Measurements from ENCODE around the gene DGCR8.

The DGCR8 gene

DNA sequence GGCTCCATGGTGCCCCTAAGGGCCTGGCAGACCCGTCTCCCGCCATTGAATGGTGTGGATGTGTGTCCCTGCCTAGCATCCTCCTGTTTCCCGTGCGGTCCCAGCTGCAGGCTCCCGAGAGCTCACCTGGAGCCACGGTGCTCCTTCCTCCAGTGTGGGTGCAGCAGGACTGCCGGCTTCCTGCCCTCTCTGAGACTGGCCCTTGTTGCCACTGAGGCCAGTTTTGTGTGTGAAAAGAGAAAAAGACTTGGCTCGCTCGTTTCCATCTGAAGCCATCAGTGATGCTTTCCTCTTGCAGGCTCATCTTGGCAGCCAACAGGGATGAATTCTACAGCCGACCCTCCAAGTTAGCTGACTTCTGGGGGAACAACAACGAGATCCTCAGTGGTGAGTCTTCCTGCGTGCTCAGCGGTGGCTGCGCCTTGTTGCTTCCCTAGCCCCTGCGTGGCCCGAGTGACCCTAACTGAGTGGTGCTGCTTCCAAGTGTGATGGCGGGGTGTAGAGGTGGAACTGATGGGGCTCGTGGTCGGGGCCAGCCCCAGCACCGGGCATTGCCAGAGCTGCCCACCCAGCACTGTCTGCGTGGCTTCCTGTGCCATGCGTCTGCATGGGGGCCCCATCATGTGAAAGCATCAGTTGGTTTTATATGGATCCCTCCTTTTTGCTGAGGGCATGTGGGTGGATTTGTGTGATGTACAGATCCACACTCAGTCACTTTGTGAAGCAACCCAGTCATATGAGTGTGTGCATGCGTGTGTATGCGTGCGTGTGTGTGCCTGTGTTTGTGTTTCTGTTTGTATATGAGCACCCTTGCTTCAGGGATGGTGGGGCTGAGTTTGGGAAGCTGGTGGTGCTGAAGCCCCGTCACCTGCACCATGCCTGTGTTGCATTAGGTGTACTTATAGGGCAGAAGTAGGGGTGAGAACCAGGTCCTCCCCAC lies 36.7 kb upstream of the DGCR8 start:
- Mint-ChIP-seq H3K4me3 (no peak overlapping the region), H3K36me3 (ENCODE audit: low read depth) (peaks cover 20% of the 10 kb centered on the region), H3K9me3 (peaks cover 4% of the 10 kb centered on the region), H3K4me1 (peaks cover 6% of the 10 kb centered on the region), H3K27ac (no peak overlapping the region), H3K27me3 (no peaks in the 10 kb centered on the region)
- no peak for ATAC-seq
- DNase-seq: no peak

DNA sequence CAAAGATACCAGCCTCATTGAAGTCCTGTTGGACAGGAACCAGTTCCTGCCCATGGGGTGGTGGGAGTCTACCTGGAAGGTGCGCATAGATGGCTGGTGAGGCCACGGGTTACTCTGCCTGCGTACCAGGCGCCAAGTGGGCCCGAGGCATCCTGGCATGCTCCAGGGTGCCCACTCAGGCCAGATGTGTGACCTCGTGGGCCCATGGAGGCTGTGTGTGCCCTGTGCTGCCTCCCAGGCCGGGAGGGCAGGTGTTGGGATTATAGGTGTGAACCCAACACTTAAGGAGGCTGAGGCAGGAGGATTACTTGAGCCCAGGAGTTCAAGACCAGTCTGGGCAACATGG lies 36.1 kb upstream of the DGCR8 start:
- Mint-ChIP-seq H3K27me3 (no peaks in the 10 kb centered on the region), H3K9me3 (peaks cover 10% of the 10 kb centered on the region), H3K36me3 (ENCODE audit: low read depth) (peaks cover 26% of the 10 kb centered on the region), H3K4me3 (no peak overlapping the region), H3K4me1 (peaks cover 7% of the 10 kb centered on the region), H3K27ac (no peak overlapping the region)
- DNase-seq (no peak), ATAC-seq (no peak)

DNA sequence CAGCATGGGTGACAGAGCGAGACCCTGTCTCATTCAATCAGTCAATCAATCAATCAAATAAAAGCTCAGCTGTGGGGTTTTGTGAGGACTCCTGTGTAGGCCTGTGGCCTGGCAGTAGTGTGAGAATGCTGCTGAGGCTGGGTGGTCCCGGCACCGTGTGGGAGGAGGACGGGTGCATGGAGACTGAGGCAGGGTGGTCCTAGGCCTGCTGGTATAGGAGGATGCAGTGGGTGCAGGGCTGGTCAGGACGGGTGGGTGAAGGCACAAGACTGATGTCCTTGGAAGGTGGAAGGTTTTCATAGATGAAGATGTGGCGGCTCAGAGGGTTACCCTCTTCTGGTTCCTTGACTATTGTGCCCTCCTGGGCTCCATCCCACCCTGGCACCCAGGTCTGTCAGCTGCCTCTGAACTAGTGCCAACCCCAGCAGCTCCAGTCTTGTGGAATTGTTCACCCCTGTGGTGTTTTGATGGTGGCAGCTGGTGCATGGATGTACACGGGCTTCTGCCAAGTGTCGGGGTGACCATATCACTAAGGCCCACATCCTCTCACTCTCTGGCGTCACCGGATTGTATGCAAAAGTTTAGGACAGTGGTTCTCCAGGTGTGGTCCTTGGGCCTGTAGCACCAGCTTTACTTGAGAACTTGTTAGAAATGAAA lies 35.4 kb upstream of the DGCR8 start:
- Mint-ChIP-seq H3K27ac (no peak overlapping the region), H3K36me3 (ENCODE audit: low read depth) (peaks cover 30% of the 10 kb centered on the region)

DNA sequence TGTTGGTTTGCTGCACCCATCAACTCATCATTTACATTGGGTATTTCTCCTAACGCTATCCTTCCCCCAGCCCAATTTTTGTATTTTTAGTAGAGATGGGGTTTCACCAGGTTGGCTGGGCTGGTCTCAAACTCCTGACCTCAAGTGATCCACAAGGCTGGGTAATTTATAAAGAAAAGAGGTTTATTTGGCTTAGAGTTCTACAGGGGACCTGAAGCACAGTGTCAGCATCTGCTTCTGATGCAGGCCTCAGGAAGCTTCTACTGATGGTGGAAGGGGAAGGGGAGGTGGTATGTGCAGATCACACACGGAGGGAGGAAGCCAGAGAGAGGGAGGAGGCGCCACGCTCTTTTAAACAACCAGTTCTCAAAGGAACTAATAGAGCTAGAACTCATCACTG lies 33.3 kb upstream of the DGCR8 start:
- Mint-ChIP-seq H3K9me3 (peaks cover 12% of the 10 kb centered on the region), H3K27ac (no peak overlapping the region), H3K36me3 (ENCODE audit: low read depth) (peaks cover 32% of the 10 kb centered on the region), H3K4me1 (peaks cover 7% of the 10 kb centered on the region), H3K27me3 (no peaks in the 10 kb centered on the region), H3K4me3 (no peak overlapping the region)
- ATAC-seq (no peak), DNase-seq (no peak)

More for the DNA sequence above, 35.4 kb upstream of the DGCR8 start:
- DNase-seq (no peak), ATAC-seq (no peak)
- no peaks in the 10 kb centered on the region for H3K27me3 Mint-ChIP-seq
- H3K9me3 Mint-ChIP-seq: peaks cover 12% of the 10 kb centered on the region
- no peak overlapping the region for H3K4me3 Mint-ChIP-seq
- H3K4me1 Mint-ChIP-seq: peaks cover 7% of the 10 kb centered on the region

DNA sequence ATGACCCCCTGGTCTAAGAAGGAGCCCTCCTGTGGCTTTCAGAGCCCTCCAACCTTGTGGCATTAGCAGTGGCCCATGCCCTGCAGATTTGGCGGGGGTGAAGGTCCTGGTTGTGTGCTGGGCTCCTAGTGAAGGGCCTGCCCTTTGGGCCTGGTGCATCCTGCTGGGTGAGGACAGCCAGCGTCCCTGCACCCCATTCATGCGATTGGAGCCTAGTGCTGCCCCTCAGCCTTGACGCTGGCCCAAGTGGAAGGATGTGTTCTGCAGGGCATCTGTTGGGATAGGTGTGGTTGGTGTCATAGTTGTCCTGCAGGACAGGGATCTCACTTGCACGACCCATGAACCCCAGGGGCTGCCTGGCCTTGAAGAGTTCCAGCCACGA lies 28.1 kb upstream of the DGCR8 start:
- DNase-seq (no peak), ATAC-seq (no peak)
- Mint-ChIP-seq H3K27me3 (no peaks in the 10 kb centered on the region), H3K27ac (no peak overlapping the region), H3K36me3 (ENCODE audit: low read depth) (peaks cover 26% of the 10 kb centered on the region), H3K4me3 (no peak overlapping the region), H3K9me3 (peaks cover 12% of the 10 kb centered on the region), H3K4me1 (peaks cover 7% of the 10 kb centered on the region)

DNA sequence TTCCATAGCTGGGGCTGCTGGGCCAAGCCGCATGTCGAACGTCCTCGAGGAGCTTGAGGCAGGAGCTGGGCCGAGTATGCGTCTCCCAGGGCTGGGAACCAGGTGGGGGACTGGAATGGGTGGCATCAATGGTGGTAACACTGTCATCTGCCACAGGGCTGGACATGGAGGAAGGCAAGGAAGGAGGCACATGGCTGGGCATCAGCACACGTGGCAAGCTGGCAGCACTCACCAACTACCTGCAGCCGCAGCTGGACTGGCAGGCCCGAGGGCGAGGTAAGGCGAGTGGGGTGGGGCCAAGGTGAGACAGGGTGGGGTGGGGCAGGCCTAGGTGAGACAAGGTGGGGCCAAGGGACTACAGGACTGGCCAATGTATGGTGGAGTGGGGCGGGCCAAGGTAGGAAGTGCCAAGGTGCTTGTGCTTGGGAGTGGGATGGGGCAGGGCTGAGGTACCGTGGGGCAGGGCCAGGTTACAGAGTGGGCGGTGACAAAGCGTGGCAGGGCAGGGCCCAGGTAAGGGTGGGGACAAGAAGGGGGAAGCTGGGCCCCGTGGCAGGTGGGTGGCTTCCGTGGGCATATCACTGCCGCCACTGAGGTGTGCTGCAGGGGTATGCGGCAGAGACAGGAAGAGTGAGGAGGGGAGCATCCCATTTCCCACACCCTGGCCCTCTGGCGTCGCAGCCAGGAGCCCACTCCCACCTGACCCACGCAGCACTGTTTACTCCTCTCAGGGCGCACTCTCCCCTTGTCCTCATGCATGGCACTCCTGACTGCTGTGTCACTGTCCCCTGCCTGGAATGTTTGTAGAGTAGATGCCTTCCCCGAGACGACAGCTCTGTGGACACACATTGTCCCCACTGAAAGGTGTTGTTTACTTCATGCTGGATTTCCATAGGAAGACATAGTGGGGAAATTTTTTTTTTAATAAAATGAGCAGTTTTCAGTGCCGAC lies 27.5 kb upstream of the DGCR8 start:
- ATAC-seq (no peak), DNase-seq (no peak)
- Mint-ChIP-seq H3K27me3 (no peaks in the 10 kb centered on the region), H3K27ac (no peak overlapping the region), H3K4me3 (no peak overlapping the region), H3K36me3 (ENCODE audit: low read depth) (peaks cover 21% of the 10 kb centered on the region), H3K4me1 (peaks cover 6% of the 10 kb centered on the region), H3K9me3 (peaks cover 12% of the 10 kb centered on the region)

DNA sequence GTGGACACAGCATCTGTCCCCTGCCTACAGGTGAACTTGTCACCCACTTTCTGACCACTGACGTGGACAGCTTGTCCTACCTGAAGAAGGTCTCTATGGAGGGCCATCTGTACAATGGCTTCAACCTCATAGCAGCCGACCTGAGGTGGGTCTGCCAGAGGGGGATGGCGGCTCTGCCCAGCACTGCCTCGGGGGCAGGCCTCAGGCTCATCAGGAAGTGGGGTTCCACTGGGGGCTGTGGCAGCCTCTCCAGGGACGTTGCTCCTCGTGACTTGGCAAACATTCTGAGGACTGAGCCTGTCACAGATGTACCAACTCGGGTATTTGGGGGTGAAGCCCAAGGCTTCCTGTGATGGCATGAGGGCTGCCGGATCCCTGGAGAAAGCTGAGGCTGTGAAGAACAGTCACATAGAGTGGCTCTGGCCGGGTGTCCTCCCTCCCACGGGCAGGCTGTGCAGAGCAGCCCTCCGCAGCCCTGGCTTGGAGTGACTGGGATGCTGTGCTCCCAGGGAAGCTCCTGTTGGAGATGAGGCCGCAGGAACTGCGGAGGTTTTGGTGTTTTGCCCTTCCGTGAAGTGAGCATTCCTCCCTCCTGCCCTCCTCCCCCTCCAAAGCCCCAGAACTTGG lies 26.5 kb upstream of the DGCR8 start:
- Mint-ChIP-seq H3K36me3 (ENCODE audit: low read depth) (peaks cover 13% of the 10 kb centered on the region), H3K9me3 (peaks cover 6% of the 10 kb centered on the region), H3K4me3 (no peak overlapping the region), H3K4me1 (no peaks in the 10 kb centered on the region), H3K27ac (no peak overlapping the region), H3K27me3 (no peaks in the 10 kb centered on the region)
- ATAC-seq (no peak), DNase-seq (no peak)

DNA sequence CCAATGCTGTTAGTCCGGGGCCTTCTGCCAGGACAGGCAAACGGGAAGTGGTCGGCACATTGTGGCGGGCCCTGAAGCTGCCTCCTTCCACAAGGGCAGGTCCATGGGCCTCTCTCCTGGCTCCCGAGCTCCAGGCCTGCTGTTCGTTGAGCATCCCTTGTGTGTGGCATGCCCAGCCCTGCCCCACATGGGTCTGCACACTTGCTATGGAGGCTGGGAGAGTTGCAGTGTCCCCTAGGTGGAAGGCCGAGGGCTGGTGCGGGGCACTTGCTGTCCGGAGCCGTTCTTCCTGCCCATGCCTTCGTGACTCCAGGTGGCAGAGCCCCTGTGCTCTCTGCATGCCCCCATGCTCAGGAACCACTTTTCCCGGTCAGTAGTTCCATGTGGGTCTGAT lies 26.0 kb upstream of the DGCR8 start:
- peaks cover under 1% of the 10 kb centered on the region for H3K9me3 Mint-ChIP-seq
- no peak overlapping the region for H3K27ac Mint-ChIP-seq
- no peaks in the 10 kb centered on the region for H3K27me3 Mint-ChIP-seq
- peaks cover 7% of the 10 kb centered on the region for H3K36me3 Mint-ChIP-seq (ENCODE audit: low read depth)
- H3K4me1 Mint-ChIP-seq: peaks cover 3% of the 10 kb centered on the region
- no peak overlapping the region for H3K4me3 Mint-ChIP-seq
- ATAC-seq: no peak
- DNase-seq: no peak

DNA sequence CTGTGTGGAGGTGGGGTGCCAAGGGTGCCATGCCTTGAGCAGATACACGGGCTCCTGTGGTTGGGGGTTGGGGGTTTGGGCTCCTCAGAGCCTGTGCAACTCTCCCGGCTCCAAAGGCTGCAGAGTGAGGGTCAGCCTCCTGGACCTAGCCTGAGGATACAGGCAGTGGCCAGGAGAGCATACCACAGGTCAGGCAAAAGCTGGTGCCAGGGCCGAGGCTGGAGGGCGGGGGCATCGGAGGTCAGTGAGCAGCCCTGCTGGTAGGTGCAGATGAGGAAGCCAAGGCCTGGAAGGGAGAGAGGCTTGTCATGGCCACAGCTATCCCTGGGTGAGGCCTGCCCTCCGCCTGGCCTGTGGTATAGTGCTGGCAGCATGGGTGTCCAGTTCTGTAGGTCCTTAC lies 25.6 kb upstream of the DGCR8 start:
- H3K9me3 Mint-ChIP-seq: no peaks in the 10 kb centered on the region
- no peak overlapping the region for H3K27ac Mint-ChIP-seq
- no peaks in the 10 kb centered on the region for H3K27me3 Mint-ChIP-seq
- no peak for DNase-seq
- peaks cover 5% of the 10 kb centered on the region for H3K36me3 Mint-ChIP-seq (ENCODE audit: low read depth)
- no peak for ATAC-seq
- H3K4me1 Mint-ChIP-seq: peaks cover 8% of the 10 kb centered on the region
- H3K4me3 Mint-ChIP-seq: no peak overlapping the region

DNA sequence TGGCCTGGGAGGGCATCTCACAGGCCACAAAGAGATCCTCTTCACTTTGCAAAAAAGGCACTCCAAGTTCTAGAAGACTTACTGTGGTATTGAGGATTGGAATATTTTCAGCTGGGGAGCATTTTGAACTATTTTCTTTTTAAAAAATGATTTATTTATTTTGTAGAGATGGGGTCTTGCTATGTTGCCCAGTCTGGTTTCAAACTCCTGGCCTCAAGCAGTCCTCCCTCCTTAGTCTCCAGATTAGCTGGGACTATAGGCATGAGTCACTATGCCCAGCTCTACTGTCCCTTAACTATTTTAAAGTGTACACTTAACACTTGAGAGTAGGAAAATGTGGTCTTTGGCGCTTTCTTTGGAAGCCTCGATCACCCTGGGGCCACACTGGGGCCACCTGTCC lies 24.9 kb upstream of the DGCR8 start:
- Mint-ChIP-seq H3K4me1 (peaks cover 8% of the 10 kb centered on the region), H3K4me3 (no peak overlapping the region), H3K27me3 (no peaks in the 10 kb centered on the region), H3K27ac (no peak overlapping the region), H3K36me3 (ENCODE audit: low read depth) (peaks cover 2% of the 10 kb centered on the region), H3K9me3 (no peaks in the 10 kb centered on the region)
- no peak for DNase-seq
- no peak for ATAC-seq

DNA sequence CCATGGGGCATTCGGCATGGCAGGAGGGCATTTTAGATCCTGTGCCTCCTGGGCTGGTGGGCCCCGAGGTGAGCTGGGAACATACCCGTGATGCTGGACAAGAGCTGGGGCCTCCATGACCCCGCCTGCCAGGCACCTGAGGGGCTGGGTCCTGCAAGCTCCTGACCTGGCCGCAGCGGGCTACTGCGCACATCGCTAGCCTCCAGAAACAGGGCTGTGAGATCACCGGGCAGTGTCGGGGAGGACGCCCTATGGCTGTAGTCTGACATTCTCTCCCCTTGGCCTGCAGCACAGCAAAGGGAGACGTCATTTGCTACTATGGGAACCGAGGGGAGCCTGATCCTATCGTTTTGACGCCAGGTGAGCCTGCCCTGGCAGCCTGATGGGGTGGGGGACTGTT lies 24.4 kb upstream of the DGCR8 start:
- Mint-ChIP-seq H3K9me3 (no peaks in the 10 kb centered on the region), H3K36me3 (ENCODE audit: low read depth) (peaks cover 2% of the 10 kb centered on the region), H3K27me3 (no peaks in the 10 kb centered on the region), H3K4me1 (peaks cover 8% of the 10 kb centered on the region), H3K27ac (no peak overlapping the region), H3K4me3 (no peak overlapping the region)
- DNase-seq (no peak), ATAC-seq (no peak)

DNA sequence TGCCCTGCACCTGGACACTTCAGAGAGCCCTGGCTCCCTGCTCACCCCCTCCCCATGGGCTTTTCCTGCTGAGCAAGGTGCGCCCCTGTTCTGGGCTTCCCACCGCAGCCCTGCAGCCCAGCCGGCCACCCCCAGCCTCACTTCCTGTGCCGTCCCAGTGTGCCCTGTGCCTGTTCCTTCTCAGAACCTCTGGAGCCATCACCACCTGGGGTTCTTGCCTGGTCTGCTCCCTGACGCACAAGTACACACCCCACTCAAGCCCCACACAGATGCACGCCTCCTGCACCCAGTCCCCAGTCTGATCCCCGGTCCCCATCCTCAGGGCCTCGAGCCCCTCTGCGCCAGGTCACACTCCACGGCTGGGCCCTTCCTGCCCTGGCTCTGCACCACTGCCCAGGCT lies 23.9 kb upstream of the DGCR8 start:
- Mint-ChIP-seq H3K27ac (no peak overlapping the region), H3K4me1 (peaks cover 8% of the 10 kb centered on the region)

DNA sequence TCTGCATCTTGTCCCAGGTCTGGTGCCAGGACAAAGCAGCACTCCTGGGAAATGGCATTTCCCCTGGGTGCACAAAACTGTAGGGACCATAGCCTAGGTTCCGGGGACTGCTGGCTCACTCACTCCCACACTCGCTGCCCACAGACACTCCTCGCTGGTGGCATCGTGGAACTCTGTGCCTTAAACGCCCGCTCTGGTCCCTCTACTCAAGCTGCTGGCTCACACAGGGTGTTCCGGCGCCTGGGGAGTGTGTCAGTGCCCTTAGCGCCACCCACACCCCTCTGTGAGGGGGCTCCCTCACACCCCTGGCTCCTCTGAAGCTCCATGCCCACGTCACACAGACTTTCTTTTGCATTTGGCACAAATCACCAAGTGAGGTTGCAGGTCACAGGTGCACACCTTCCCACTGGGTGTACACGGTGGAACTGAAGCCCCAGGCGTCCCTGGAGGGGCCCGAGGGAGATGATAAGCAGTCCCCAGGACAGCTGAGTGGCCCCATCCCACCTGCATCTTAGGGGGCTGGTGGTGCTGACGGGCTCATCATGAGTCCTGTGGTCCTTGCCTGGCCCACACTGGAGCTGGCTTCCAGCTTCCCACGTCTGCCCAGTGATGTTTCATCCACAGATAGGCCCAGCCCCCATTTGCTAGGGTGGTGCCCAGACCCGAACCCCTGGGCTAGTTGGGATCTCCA lies 23.2 kb upstream of the DGCR8 start:
- no peak overlapping the region for H3K4me3 Mint-ChIP-seq
- no peaks in the 10 kb centered on the region for H3K27me3 Mint-ChIP-seq
- H3K36me3 Mint-ChIP-seq (ENCODE audit: low read depth): peaks cover 2% of the 10 kb centered on the region
- no peak overlapping the region for H3K27ac Mint-ChIP-seq
- ATAC-seq (no peak), DNase-seq (no peak)
- peaks cover 8% of the 10 kb centered on the region for H3K4me1 Mint-ChIP-seq
- H3K9me3 Mint-ChIP-seq: no peaks in the 10 kb centered on the region

More for the DNA sequence above, 23.9 kb upstream of the DGCR8 start:
- Mint-ChIP-seq H3K9me3 (no peaks in the 10 kb centered on the region), H3K4me3 (no peak overlapping the region), H3K27me3 (no peaks in the 10 kb centered on the region), H3K36me3 (ENCODE audit: low read depth) (peaks cover 2% of the 10 kb centered on the region)
- ATAC-seq: no peak
- no peak for DNase-seq

Data from activated naive CD8-positive, alpha-beta T cell treated with anti-CD3 and anti-CD28 coated beads, Interleukin-2, amount 50 U/mL, for 24 hours (primary cell).